ENCODE measurements around the gene SRXN1.

SRXN1 gene

DNA sequence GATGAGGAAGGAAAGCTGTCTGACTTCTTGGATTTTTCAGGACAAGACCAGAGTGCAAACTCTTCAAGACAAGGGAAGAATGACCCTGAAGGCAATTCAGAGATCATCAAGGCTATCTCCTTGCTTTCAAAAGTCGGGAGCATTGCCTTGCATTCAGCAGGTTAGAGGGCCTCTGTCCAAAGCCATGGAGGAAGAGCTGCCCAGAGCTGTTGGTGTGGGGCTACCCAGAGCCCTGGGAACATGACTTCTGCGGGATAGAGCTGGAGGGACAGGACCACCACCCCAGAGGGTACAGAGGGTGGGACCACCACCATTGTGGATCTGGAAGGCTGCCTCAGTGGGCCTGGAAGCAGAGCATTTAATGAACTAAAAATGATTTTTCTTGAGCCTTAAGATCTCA is 5.2 kb upstream of the SRXN1 start:
- Mint-ChIP-seq H3K4me1 (peaks cover 24% of the 10 kb centered on the region), H3K4me3 (no peak overlapping the region), H3K9me3 (no peaks in the 10 kb centered on the region), H3K36me3 (ENCODE audit: low read depth) (no peaks in the 10 kb centered on the region), H3K27ac (no peak overlapping the region), H3K27me3 (ENCODE audit: low read depth) (peaks cover 42% of the 10 kb centered on the region)
- TF ChIP-seq, protein P1, sequence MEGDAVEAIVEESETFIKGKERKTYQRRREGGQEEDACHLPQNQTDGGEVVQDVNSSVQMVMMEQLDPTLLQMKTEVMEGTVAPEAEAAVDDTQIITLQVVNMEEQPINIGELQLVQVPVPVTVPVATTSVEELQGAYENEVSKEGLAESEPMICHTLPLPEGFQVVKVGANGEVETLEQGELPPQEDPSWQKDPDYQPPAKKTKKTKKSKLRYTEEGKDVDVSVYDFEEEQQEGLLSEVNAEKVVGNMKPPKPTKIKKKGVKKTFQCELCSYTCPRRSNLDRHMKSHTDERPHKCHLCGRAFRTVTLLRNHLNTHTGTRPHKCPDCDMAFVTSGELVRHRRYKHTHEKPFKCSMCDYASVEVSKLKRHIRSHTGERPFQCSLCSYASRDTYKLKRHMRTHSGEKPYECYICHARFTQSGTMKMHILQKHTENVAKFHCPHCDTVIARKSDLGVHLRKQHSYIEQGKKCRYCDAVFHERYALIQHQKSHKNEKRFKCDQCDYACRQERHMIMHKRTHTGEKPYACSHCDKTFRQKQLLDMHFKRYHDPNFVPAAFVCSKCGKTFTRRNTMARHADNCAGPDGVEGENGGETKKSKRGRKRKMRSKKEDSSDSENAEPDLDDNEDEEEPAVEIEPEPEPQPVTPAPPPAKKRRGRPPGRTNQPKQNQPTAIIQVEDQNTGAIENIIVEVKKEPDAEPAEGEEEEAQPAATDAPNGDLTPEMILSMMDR (IDR thresholded peaks at IDR 0.05; ENCODE audit: unreplicated experiment in 3 of 3): no peak

DNA sequence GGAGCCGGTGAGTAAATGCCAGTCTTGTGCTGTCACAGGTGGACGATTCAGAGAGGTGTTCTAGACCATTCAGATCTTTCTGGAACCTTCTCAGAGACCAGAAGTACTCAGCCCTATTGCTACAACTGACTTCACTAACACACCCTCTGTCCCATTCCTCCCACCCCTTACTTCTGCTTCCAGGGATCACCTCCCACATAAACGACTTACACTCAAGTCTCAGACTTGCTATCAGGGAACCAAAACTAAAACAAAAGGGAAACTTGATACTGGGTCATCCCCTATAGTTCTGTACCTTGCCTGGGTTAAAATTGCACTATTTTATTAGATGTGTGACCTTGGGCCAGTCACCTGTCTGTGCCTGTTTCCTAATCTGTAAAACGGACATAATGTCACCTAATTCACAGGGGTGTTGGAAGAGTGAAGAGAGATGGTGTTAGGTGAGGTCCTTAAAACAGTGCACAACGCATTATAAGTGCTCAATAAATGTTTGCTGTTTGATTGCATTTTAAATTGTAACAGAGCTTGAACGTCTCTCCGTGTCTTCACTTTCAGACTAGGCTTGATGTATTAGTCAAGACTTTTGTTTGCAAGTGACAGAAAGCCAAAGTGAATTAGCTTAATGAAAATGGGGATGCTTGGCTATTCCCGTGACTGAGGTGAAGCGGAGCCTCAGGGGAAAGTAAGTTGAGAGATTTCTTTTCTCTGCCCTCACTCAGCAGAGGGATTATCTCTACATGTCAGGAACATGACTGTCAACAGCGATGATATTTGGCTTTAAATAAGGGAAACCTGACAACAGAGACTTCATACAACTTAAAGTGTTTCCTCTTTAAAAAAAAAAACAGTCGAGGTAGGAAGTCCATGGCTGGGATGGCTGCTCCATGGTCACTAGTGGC is 3.0 kb upstream of the SRXN1 start:
- TF ChIP-seq, protein P1 (IDR thresholded peaks at IDR 0.05; ENCODE audit: unreplicated experiment in 3 of 3): no peak
- peak overlapping the region; percentile 60 to 76 (median 71) for H3K4me3 Mint-ChIP-seq

GRCh38 chr20:654417-654750 is 1.4 kb upstream of the SRXN1 start:
- peak overlapping the region; percentile 0 to 44 (median 32) for H3K27ac Mint-ChIP-seq
- H3K9me3 Mint-ChIP-seq: no peaks in the 10 kb centered on the region
- peaks cover 33% of the 10 kb centered on the region for H3K27me3 Mint-ChIP-seq (ENCODE audit: low read depth)
- H3K36me3 Mint-ChIP-seq (ENCODE audit: low read depth): peaks cover 9% of the 10 kb centered on the region
- H3K4me1 Mint-ChIP-seq: peaks cover 27% of the 10 kb centered on the region
- TF ChIP-seq, protein P1 (IDR thresholded peaks at IDR 0.05; ENCODE audit: unreplicated experiment in 3 of 3): no peak
- H3K4me3 Mint-ChIP-seq: peak overlapping the region; percentile 76 to 84 (median 81)

More for the DNA sequence above, 3.0 kb upstream of the SRXN1 start:
- no peaks in the 10 kb centered on the region for H3K9me3 Mint-ChIP-seq
- peaks cover 33% of the 10 kb centered on the region for H3K27me3 Mint-ChIP-seq (ENCODE audit: low read depth)
- H3K36me3 Mint-ChIP-seq (ENCODE audit: low read depth): no peaks in the 10 kb centered on the region
- H3K4me1 Mint-ChIP-seq: peaks cover 29% of the 10 kb centered on the region
- H3K27ac Mint-ChIP-seq: peak overlapping the region in 1 of 3 experiments; percentile 36

DNA sequence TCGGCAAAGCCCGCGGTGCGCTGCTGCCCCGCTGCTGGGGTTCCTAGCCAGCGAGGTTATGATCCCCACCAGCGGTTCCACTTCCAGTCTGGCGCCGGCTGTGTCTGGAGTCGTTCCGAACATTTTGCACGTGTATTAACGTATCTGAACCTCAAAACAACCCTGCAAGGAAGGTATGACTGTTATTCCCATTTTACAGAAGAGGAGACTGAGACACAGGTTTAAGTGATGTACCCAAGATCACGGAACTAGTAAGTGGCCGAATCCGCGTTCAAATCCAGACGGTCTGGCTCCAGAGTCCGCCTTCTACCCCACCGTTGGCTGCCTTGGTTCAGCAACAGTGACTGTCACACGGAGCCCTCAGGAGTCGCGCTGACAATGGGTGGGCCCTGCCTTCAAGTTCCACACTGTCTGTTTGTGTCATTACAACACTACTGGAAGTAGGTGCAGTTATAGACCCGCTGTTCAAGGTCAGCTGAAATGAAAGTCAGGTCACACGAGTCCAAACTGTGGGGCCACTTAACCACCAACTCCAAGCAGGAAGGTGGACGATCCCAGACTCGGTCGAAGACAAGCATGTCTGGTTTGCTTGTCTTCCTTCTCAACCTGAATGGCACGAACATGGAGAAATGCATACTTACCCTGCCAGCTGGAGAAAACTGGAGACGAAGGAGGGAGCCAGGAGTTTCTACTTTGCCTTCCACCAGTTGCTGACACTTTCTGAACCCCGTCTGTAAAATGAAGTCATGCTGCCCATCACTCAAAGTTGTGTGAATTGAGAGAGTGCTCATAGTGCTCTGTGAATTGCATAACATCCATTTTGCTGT is 803 bp upstream of the SRXN1 start:
- Mint-ChIP-seq H3K36me3 (ENCODE audit: low read depth) (peaks cover 15% of the 10 kb centered on the region), H3K4me3 (peak overlapping the region; percentile 76 to 84 (median 81)), H3K9me3 (no peaks in the 10 kb centered on the region), H3K4me1 (peaks cover 22% of the 10 kb centered on the region), H3K27me3 (ENCODE audit: low read depth) (peaks cover 27% of the 10 kb centered on the region), H3K27ac (peak overlapping the region in 2 of 3 experiments; percentile 32 to 44)
- TF ChIP-seq, protein P1 (IDR thresholded peaks at IDR 0.05; ENCODE audit: unreplicated experiment in 3 of 3): peak in 1 of 3 experiments; percentile 41

- Mint-ChIP-seq H3K9me3 (no peaks in the 10 kb centered on the region), H3K27me3 (ENCODE audit: low read depth) (peaks cover 20% of the 10 kb centered on the region), H3K36me3 (ENCODE audit: low read depth) (peaks cover 26% of the 10 kb centered on the region), H3K27ac (no peak overlapping the region), H3K4me3 (peak overlapping the region; percentile 76 to 88 (median 80)), H3K4me1 (peaks cover 13% of the 10 kb centered on the region)
- TF ChIP-seq, protein P1 (IDR thresholded peaks at IDR 0.05; ENCODE audit: unreplicated experiment in 3 of 3): no peak
Measured at GRCh38 chr20:652615-653109, 338 bp downstream of the SRXN1 start.
